Adipose tissue (tissue), 3 donors: Measurements from ENCODE around the gene PPP1R14B. TPM values are rescaled to one million over a fixed set of nuclear protein-coding genes. Genes with fewer than 3 reads are reported as not detected.

Experiments
- H3K27ac ChIP-seq: one replicate; pipeline ENCODE4 v1.5.1; 2013; ENCODE audit warnings: low read depth, low read length
- WGBS, 3 donors: extraction: QIAGEN DNeasy Blood & Tissue Kit; methylation state at CpG; one replicate each; pipeline ENCODE4 v1.1.7; 2013; 5-methylcytosine and 5-hydroxymethylcytosine counted together
- polyA plus RNA-seq, 3 donors: library from polyadenylated mRNA; stranded (reverse); fragments of 200-250 nt; gene quantifications; one replicate each; pipeline ENCODE4 v1.2.3, GENCODE V29; 2013
- donor health status: healthy with polysubstance abuse.
- donor health status: Bipolar disorder and iron deficiency.
- donor health status: healthy.

Gene PPP1R14B
- polyA plus RNA-seq, 3 donors, result 102 to 148 (median 139) TPM

- WGBS, 3 donors, result 65 to 89% (median 66%) methylated on average over 23 of the region's 23 CpGs
- H3K27ac ChIP-seq, result no peak overlapping the region
Measured at GRCh38 chr11:64208086-64208795, 38.5 kb downstream of the PPP1R14B start.

- H3K27ac ChIP-seq, result peak overlapping the region; percentile 74
- WGBS, 3 donors, result 23 to 61% (median 27%) methylated on average over 27 to 30 of the region's 30 CpGs
Measured at GRCh38 chr11:64207256-64208085, 39.3 kb downstream of the PPP1R14B start.

DNA sequence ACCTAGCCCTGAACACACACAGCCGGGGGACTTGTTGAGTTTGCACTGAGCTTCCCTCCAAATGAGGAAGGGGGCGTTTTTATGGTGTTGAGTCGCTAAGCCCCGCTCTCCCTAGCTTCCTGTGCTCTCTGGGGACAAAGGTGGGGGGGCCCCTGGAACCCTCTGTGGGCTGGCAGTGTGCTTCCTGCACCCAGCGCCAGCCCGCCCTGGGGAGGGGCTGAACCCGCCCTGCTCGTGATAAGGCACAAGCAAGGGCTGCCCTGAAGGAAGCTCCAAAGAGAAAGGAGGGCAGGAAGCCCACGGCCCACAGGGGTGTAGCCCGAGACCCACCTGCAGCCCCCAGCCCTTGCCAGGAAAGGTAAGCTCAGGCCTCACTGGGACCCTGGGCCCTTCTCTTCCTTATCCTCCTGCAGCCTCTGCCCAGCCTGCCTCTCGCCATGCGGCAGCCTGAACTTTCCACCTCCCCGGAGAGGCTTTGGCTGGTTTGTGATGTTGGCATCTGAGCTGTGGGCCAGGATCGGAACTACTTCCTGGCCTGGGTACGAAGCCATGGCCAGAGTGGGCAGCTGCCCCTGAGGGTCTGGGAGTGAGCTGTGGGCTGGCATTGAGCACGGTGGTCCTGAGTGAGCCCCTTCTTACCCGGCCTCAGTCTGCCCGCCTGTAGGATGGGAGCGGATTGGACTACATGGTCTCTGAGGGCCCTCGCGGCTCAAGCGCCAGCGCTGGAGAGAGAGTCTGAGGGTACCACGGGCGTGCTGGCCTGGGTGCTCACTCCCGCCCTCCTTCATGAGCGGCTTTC lies 40.1 kb downstream of the PPP1R14B start, which contains the start of gene FERMT3:
TSS of gene FERMT3 (plus strand) at position 265 of the 799 bp plus-strand sequence. CDS start 644 bp downstream, outside the sequence.
- WGBS, 3 donors, result 46 to 84% (median 58%) methylated on average over 26 to 27 of the region's 27 CpGs

GRCh38 chr11:64204464-64204989 lies 42.2 kb downstream of the PPP1R14B start:
- no peak overlapping the region for H3K27ac ChIP-seq
- 25 to 34% (median 28%) methylated on average over 7 of the region's 7 CpGs for WGBS, 3 donors

More for the DNA sequence above, 40.1 kb downstream of the PPP1R14B start, which contains the start of gene FERMT3:
- H3K27ac ChIP-seq, result peak within 1 kb of the TSS; percentile 74

DNA sequence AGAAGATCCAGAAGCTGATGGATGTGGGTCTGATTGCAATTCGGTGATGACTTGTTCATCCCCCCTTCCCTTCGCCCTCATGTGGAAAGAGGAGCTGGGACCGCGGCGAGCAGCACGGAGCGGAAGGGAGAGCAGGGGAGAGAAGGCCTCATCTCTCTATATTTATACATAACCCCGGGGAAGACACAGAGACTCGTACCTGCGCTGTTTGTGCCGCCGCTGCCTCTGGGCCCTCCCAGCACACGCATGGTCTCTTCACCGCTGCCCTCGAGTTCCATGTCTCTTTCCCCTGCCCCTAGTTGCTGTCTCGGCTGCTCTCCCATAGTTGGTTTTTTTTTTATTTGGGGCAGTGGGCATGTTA lies 42.7 kb downstream of the PPP1R14B start:
- WGBS, 3 donors, result 79 to 87% (median 82%) methylated on average over 16 of the region's 16 CpGs
- H3K27ac ChIP-seq, result no peak overlapping the region

GRCh38 chr11:64203421-64204079 lies 43.2 kb downstream of the PPP1R14B start:
- H3K27ac ChIP-seq, result no peak overlapping the region

DNA sequence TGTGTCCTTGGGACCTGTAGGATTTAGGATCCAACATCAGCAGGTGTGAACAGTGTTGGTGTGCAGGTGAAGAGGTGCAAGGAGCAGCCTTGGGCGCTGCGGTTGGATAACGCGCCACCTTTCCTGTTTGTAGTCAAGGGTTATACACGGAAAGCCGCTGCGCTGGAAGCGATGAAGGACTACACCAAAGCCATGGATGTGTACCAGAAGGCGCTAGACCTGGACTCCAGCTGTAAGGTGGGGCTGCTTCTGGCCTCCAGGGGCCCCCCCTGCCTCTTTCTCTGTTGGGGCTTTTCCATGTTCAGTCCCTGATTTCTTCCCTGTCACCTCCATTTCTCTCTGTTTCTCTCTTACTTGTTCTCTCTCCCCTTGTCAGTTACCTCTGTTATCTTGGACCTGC lies 43.8 kb downstream of the PPP1R14B start:
- no peak overlapping the region for H3K27ac ChIP-seq
- 93 to 97% (median 96%) methylated on average over 9 of the region's 9 CpGs for WGBS, 3 donors

More at GRCh38 chr11:64203421-64204079, 43.2 kb downstream of the PPP1R14B start:
- WGBS, 3 donors, result 89 to 92% (median 91%) methylated on average over 27 of the region's 27 CpGs

DNA sequence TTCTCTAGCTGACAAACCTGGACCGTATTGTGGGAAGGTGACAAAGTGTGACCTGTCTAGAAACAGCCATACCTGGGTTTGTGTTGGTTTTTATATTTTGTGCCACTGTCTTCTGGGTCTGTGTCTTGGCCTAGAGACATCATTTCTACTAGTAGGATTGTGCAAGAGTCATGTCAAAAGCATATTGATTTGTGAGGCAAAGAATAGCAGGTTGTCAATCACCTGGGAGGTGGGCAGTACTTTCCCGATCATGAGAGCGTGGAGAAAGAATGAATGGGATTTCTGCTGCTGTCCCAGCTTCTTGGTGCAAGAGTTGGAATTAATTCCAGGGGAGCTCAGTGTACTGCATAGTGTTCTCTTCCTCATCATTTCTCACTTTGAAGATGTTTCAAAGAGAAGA lies 45.2 kb downstream of the PPP1R14B start:
- WGBS, 3 donors, result 48 to 87% (median 83%) methylated on average over 3 of the region's 3 CpGs
- no peak overlapping the region for H3K27ac ChIP-seq

- WGBS, 3 donors, result 93 to 100% (median 95%) methylated on average over 2 of the region's 2 CpGs
- H3K27ac ChIP-seq, result no peak overlapping the region
Measured at GRCh38 chr11:64198511-64198910, 48.2 kb downstream of the PPP1R14B start.

DNA sequence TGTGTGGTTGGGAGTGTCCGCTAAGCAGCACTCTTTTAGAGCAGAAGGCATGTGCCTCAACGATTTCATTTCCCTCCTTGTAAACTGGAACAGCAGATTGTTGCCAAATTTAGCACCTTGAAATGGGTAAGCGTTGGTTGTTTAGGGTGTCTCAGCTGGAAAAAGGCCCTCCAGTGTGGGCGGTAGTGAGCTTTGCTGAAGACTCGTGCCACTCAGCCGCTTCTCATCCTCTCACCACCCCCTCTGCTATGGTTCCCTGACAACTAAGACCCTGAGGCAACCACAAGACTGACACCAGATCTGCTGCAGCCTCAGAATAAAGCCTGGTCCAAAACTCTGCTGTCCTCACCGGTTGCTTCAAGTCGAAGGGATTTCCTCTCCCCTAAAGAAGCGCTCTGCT lies 50.1 kb downstream of the PPP1R14B start:
- no peak overlapping the region for H3K27ac ChIP-seq
- WGBS, 3 donors, result 80 to 87% (median 83%) methylated on average over 9 of the region's 9 CpGs

Other genes starting within 250 kb of the PPP1R14B start
- under 1 TPM; 0.10 to 0.14 (median 0.11) TPM for gene FLRT1, start 211.0 kb downstream of the PPP1R14B start, polyA plus RNA-seq
- gene MACROD1, start 80.8 kb downstream of the PPP1R14B start, polyA plus RNA-seq, result 10 to 100 TPM; 27.6 to 66.7 (median 38.7) TPM
- gene STIP1, start 60.8 kb downstream of the PPP1R14B start, polyA plus RNA-seq, result 10 to 100 TPM; 30.0 to 65.6 (median 46.3) TPM
- 10 to 100 TPM in 2 of 3 donors, 1 to 10 TPM in 1; 5.6 to 39.9 (median 26.7) TPM for gene FERMT3, start 40.2 kb downstream of the PPP1R14B start, polyA plus RNA-seq
- gene TRPT1, start 20.8 kb downstream of the PPP1R14B start, polyA plus RNA-seq, result 10 to 100 TPM; 42.2 to 61.3 (median 46.7) TPM
- gene NUDT22, start 20.7 kb downstream of the PPP1R14B start, polyA plus RNA-seq, result 10 to 100 TPM; 42.5 to 51.3 (median 49.4) TPM
- gene DNAJC4, start 16.4 kb downstream of the PPP1R14B start, polyA plus RNA-seq, result 10 to 100 TPM; 34.4 to 47.0 (median 42.8) TPM
- gene VEGFB, start 12.4 kb downstream of the PPP1R14B start, polyA plus RNA-seq, result 100 to 1,000 TPM in 2 of 3 donors, 10 to 100 TPM in 1; 53.2 to 327 (median 249) TPM
- 100 to 1,000 TPM; 105 to 176 (median 137) TPM for gene FKBP2, start 5.8 kb downstream of the PPP1R14B start, polyA plus RNA-seq
- 10 to 100 TPM in 2 of 3 donors, 1 to 10 TPM in 1; 5.7 to 22.2 (median 11.1) TPM for gene PLCB3, start 4.6 kb upstream of the PPP1R14B start, polyA plus RNA-seq
- 100 to 1,000 TPM in 1 of 3 donors, 10 to 100 TPM in 2; 40.5 to 115 (median 70.6) TPM for gene BAD, start 37.7 kb upstream of the PPP1R14B start, polyA plus RNA-seq
- gene GPR137, start 38.9 kb upstream of the PPP1R14B start, polyA plus RNA-seq, result 10 to 100 TPM; 13.0 to 28.5 (median 25.2) TPM
- under 1 TPM in 1 of 3 donors, not detected in 2; 0.04 TPM for gene KCNK4, start 44.4 kb upstream of the PPP1R14B start, polyA plus RNA-seq
- gene CATSPERZ, start 53.4 kb upstream of the PPP1R14B start, polyA plus RNA-seq, result under 1 TPM in 2 of 3 donors, not detected in 1; 0.15 TPM
- 10 to 100 TPM; 30.1 to 58.1 (median 49.6) TPM for gene ESRRA, start 58.6 kb upstream of the PPP1R14B start, polyA plus RNA-seq
- gene TRMT112, start 70.6 kb upstream of the PPP1R14B start, polyA plus RNA-seq, result 100 to 1,000 TPM; 135 to 387 (median 213) TPM
- 100 to 1,000 TPM; 183 to 391 (median 277) TPM for gene PRDX5, start 71.2 kb upstream of the PPP1R14B start, polyA plus RNA-seq
- 10 to 100 TPM in 2 of 3 donors, 1 to 10 TPM in 1; 9.1 to 19.1 (median 11.7) TPM for gene CCDC88B, start 93.3 kb upstream of the PPP1R14B start, polyA plus RNA-seq
- 10 to 100 TPM; 11.1 to 29.4 (median 25.3) TPM for gene RPS6KA4, start 112.2 kb upstream of the PPP1R14B start, polyA plus RNA-seq